Caco-2 (cell line): ENCODE measurements around the gene CFAP99. TPM values are rescaled to one million over a fixed set of nuclear protein-coding genes. Genes with fewer than 3 reads are reported as not detected.

Experiments
- BruUV-seq: library from RNA; stranded (reverse); fragments of 400-500 nt; replicated peaks from 2 replicates; lab custom pipeline; 2021; lab: Mats Ljungman, UMichigan
- CTCF ChIA-PET: fragments of 300-600 bp; sonication (Branson Sonifier 250); formaldehyde crosslinking; loops from one replicate; lab custom pipeline; 2022; ENCODE audit warnings: antibody characterized with exemption; lab: Charles Lee
- POLR2A ChIA-PET: fragments of 300-600 bp; sonication (Branson Sonifier 250); formaldehyde crosslinking; loops from one replicate; lab custom pipeline; 2022; ENCODE audit warnings: antibody characterized with exemption; lab: Charles Lee
- DNase-seq, 2 experiments: peaks; one replicate each; pipeline versions ENCODE4 v3.0.0 to v3.0.0-alpha.2; 2020 to 2022
- H3K27me3 ChIP-seq: replicated peaks from 2 replicates; pipeline ENCODE4 v1.6.0; 2011; ENCODE audit warnings: low read length; ENCODE audit not compliant: control insufficient read depth, insufficient read depth
- H3K36me3 ChIP-seq: 2 replicates; pipeline ENCODE4 v1.5.1; 2011; ENCODE audit warnings: low read length; ENCODE audit not compliant: control insufficient read depth, insufficient read depth
- H3K4me1 ChIP-seq: fragments of 250-450 bp; sonication (Bioruptor Pico); 2 replicates; pipeline ENCODE4 v1.5.1; 2020; ENCODE audit warnings: mild to moderate bottlenecking
- H3K4me3 ChIP-seq: 2 replicates; pipeline ENCODE4 v1.5.1; 2011; ENCODE audit warnings: low read depth, mild to moderate bottlenecking, control low read depth, low read length
- H3K9me3 ChIP-seq: fragments of 250-450 bp; sonication (Bioruptor Pico); 2 replicates; pipeline ENCODE4 v1.5.1; 2020; ENCODE audit warnings: mild to moderate bottlenecking, moderate library complexity
- H3K27ac Mint-ChIP-seq: one replicate; pipeline ENCODE4 v1.8.0; 2022; ENCODE audit warnings: mixed read lengths; ENCODE audit not compliant: unreplicated experiment
- H3K27me3 Mint-ChIP-seq: one replicate; pipeline ENCODE4 v1.8.0; 2022; ENCODE audit warnings: mixed read lengths; ENCODE audit not compliant: insufficient read depth, unreplicated experiment
- H3K36me3 Mint-ChIP-seq: one replicate; pipeline ENCODE4 v1.8.0; 2022; ENCODE audit warnings: mild to moderate bottlenecking, mixed read lengths; ENCODE audit not compliant: insufficient read depth, unreplicated experiment
- H3K4me1 Mint-ChIP-seq: one replicate; pipeline ENCODE4 v1.8.0; 2022; ENCODE audit warnings: low read depth, mixed read lengths; ENCODE audit not compliant: unreplicated experiment
- H3K4me3 Mint-ChIP-seq: one replicate; pipeline ENCODE4 v1.8.0; 2022; ENCODE audit warnings: mild to moderate bottlenecking, moderate library complexity, mixed read lengths; ENCODE audit not compliant: unreplicated experiment
- H3K9me3 Mint-ChIP-seq: one replicate; pipeline ENCODE4 v1.8.0; 2022; ENCODE audit warnings: mixed read lengths; ENCODE audit not compliant: unreplicated experiment
- CTCF ChIP-seq, 2 experiments: fragments of 200-600 bp in 1 of 2; IDR thresholded peaks; 1 replicate in 1 of 2; 2 replicates in 1 of 2; pipeline versions ENCODE4 v1.5.1 to v1.8.0; 2011 to 2022; ENCODE audit warnings: antibody characterized with exemption in 1 of 2, control low read depth in 1 of 2, inconsistent platforms in 1 of 2, low read depth in 1 of 2, low read length in 1 of 2, mild to moderate bottlenecking in 1 of 2, moderate library complexity in 1 of 2; ENCODE audit not compliant: insufficient read depth in 1 of 2, severe bottlenecking in 1 of 2, unreplicated experiment in 1 of 2
- intact Hi-C: fragments of 100-400 bp; cut with micrococcal nuclease; formaldehyde crosslinking; loops from one replicate; pipeline ENCODE4 v1.10.0; 2022; ENCODE audit not compliant: unreplicated experiment
- total RNA-seq: library from RNA; stranded (reverse); gene quantifications from 2 replicates; pipeline ENCODE4 v1.2.3, GENCODE V29; 2022

The CFAP99 gene
- total RNA-seq, 1 experiment from 2014 or later = not detected

- H3K4me3 ChIP-seq = no peak overlapping the region
- POLR2A ChIA-PET = no interaction called here
- Mint-ChIP-seq H3K4me1 (peaks cover 8% of the 10 kb centered on the region), H3K4me3 (no peak overlapping the region), H3K9me3 (no peaks in the 10 kb centered on the region), H3K36me3 (peaks cover 5% of the 10 kb centered on the region), H3K27me3 (no peaks in the 10 kb centered on the region), H3K27ac (no peak overlapping the region)
- H3K4me1 ChIP-seq = peaks cover 3% of the 10 kb centered on the region; the same call in 1 of the 2 replicates
- no peaks in the 10 kb centered on the region for H3K9me3 ChIP-seq
- no peak for DNase-seq
- CTCF ChIA-PET = no interaction called here
- no peak for TF ChIP-seq CTCF (IDR thresholded peaks at IDR 0.05; ENCODE audit: insufficient read depth in 1 of 2, low read depth in 1 of 2, low read length in 1 of 2, severe bottlenecking in 1 of 2, unreplicated experiment in 1 of 2)
- BruUV-seq = no TSS peak
- intact Hi-C loops = no loop called here
- H3K36me3 ChIP-seq = no peaks in the 10 kb centered on the region
- no peaks in the 10 kb centered on the region for H3K27me3 ChIP-seq
Measured at GRCh38 chr4:2458546-2459491, 40.1 kb downstream of the CFAP99 start.

GRCh38 chr4:2459589-2460349, 41.0 kb downstream of the CFAP99 start:
- no peaks in the 10 kb centered on the region for H3K9me3 ChIP-seq
- no peak overlapping the region for H3K4me3 ChIP-seq
- DNase-seq = no peak
- Mint-ChIP-seq H3K4me1 (peaks cover 8% of the 10 kb centered on the region), H3K36me3 (peaks cover 5% of the 10 kb centered on the region), H3K27ac (no peak overlapping the region), H3K27me3 (no peaks in the 10 kb centered on the region), H3K4me3 (no peak overlapping the region), H3K9me3 (no peaks in the 10 kb centered on the region)
- POLR2A ChIA-PET = no interaction called here
- H3K36me3 ChIP-seq = no peaks in the 10 kb centered on the region
- no peaks in the 10 kb centered on the region for H3K27me3 ChIP-seq
- CTCF ChIA-PET = no interaction called here
- intact Hi-C loops = loop anchor here (5.0 kb wide), 2 partner anchors 42 to 217 kb away; partner anchors contain the start of genes CFAP99, HAUS3, POLN and ZFYVE28
- no TSS peak for BruUV-seq
- TF ChIP-seq CTCF (IDR thresholded peaks at IDR 0.05; ENCODE audit: insufficient read depth in 1 of 2, low read depth in 1 of 2, low read length in 1 of 2, severe bottlenecking in 1 of 2, unreplicated experiment in 1 of 2) = no peak
- peaks cover 3% of the 10 kb centered on the region; the same call in 1 of the 2 replicates for H3K4me1 ChIP-seq
